ENCODE results near the gene CYP3A7.
A peak's percentile ranks its signal among the peaks of the same experiment; 100 is the strongest.

CYP3A7 gene

GRCh38 chr7:99672573-99672972 is 62.4 kb downstream of the CYP3A7 start:
- Histone ChIP-seq H3K9ac (ENCODE audit: low read length) (no peak overlapping the region), H3K4me2 (ENCODE audit: low read length) (no peak overlapping the region), H4K91ac (ENCODE audit: low read depth, low read length) (no peak overlapping the region), H4K12ac (ENCODE audit: low read depth, low read length) (no peak overlapping the region), H2BK120ac (ENCODE audit: insufficient read depth, low read length, poor library complexity) (no peak overlapping the region), H3K18ac (ENCODE audit: low read length) (no peak overlapping the region), H2AK5ac (ENCODE audit: low read length) (no peak overlapping the region), H3K4ac (ENCODE audit: low read depth, low read length) (no peak overlapping the region), H3K14ac (ENCODE audit: low read length) (no peak overlapping the region), H4K8ac (ENCODE audit: low read depth, low read length) (no peak overlapping the region), H3K27me3 (ENCODE audit: insufficient read depth, low read length) (no peaks in the 10 kb centered on the region), H3K4me3 (ENCODE audit: low read depth, low read length) (no peak overlapping the region), H3K79me2 (ENCODE audit: control insufficient read depth, insufficient read depth, low read length, poor library complexity) (no peaks in the 10 kb centered on the region), H3K9me3 (ENCODE audit: insufficient read depth, low read depth, low read length) (no peaks in the 10 kb centered on the region), H3K23ac (ENCODE audit: low read length) (no peak overlapping the region), H3K36me3 (ENCODE audit: control insufficient read depth in 1 of 2, insufficient read depth in 2 of 2, low read length in 2 of 2) (no peaks in the 10 kb centered on the region), H3K27ac (ENCODE audit: low read depth, low read length) (no peak overlapping the region), H2BK5ac (ENCODE audit: low read depth, low read length, poor library complexity) (no peak overlapping the region), H3K79me1 (ENCODE audit: low read length) (no peaks in the 10 kb centered on the region), H3K4me1 (ENCODE audit: control insufficient read depth in 1 of 2, insufficient read depth in 2 of 2, low read length in 2 of 2) (no peaks in the 10 kb centered on the region), H2AFZ (ENCODE audit: insufficient read depth, low read length, poor library complexity) (no peak overlapping the region), H2BK12ac (ENCODE audit: low read length) (no peak overlapping the region)
- no CpG with 5 or more reads among the region's 7 CpGs for WGBS (ENCODE audit: extremely low coverage, insufficient coverage, insufficient read length)
- DNase-seq: no peak

GRCh38 chr7:99669782-99670181 is 65.2 kb downstream of the CYP3A7 start:
- H3K79me1 ChIP-seq (ENCODE audit: low read length): no peaks in the 10 kb centered on the region
- no peaks in the 10 kb centered on the region for H3K4me1 ChIP-seq (ENCODE audit: control insufficient read depth in 1 of 2, insufficient read depth in 2 of 2, low read length in 2 of 2)
- H4K8ac ChIP-seq (ENCODE audit: low read depth, low read length): no peak overlapping the region
- H3K4me2 ChIP-seq (ENCODE audit: low read length): no peak overlapping the region
- no peak overlapping the region for H3K9ac ChIP-seq (ENCODE audit: low read length)
- H3K27me3 ChIP-seq (ENCODE audit: insufficient read depth, low read length): no peaks in the 10 kb centered on the region
- H2AFZ ChIP-seq (ENCODE audit: insufficient read depth, low read length, poor library complexity): no peak overlapping the region
- no peak overlapping the region for H3K14ac ChIP-seq (ENCODE audit: low read length)
- no peak overlapping the region for H3K4ac ChIP-seq (ENCODE audit: low read depth, low read length)
- H4K12ac ChIP-seq (ENCODE audit: low read depth, low read length): no peak overlapping the region
- H2BK120ac ChIP-seq (ENCODE audit: insufficient read depth, low read length, poor library complexity): no peak overlapping the region
- H3K9me3 ChIP-seq (ENCODE audit: insufficient read depth, low read depth, low read length): no peaks in the 10 kb centered on the region
- H2BK5ac ChIP-seq (ENCODE audit: low read depth, low read length, poor library complexity): no peak overlapping the region
- no peak overlapping the region for H2BK12ac ChIP-seq (ENCODE audit: low read length)
- H3K23ac ChIP-seq (ENCODE audit: low read length): no peak overlapping the region
- no peak overlapping the region for H3K18ac ChIP-seq (ENCODE audit: low read length)
- no peak overlapping the region for H3K4me3 ChIP-seq (ENCODE audit: low read depth, low read length)
- H4K91ac ChIP-seq (ENCODE audit: low read depth, low read length): no peak overlapping the region
- no peaks in the 10 kb centered on the region for H3K36me3 ChIP-seq (ENCODE audit: control insufficient read depth in 1 of 2, insufficient read depth in 2 of 2, low read length in 2 of 2)
- peak in 1 of 2 donors; percentile 31 for DNase-seq
- WGBS (ENCODE audit: extremely low coverage, insufficient coverage, insufficient read length): no CpG with 5 or more reads among the region's 3 CpGs
- no peak overlapping the region for H3K27ac ChIP-seq (ENCODE audit: low read depth, low read length)
- H2AK5ac ChIP-seq (ENCODE audit: low read length): no peak overlapping the region
- no peaks in the 10 kb centered on the region for H3K79me2 ChIP-seq (ENCODE audit: control insufficient read depth, insufficient read depth, low read length, poor library complexity)

- Histone ChIP-seq H3K18ac (ENCODE audit: low read length) (no peak overlapping the region), H3K4ac (ENCODE audit: low read depth, low read length) (no peak overlapping the region), H2BK12ac (ENCODE audit: low read length) (no peak overlapping the region), H2BK5ac (ENCODE audit: low read depth, low read length, poor library complexity) (no peak overlapping the region), H2AFZ (ENCODE audit: insufficient read depth, low read length, poor library complexity) (no peak overlapping the region), H3K79me2 (ENCODE audit: control insufficient read depth, insufficient read depth, low read length, poor library complexity) (no peaks in the 10 kb centered on the region), H3K9me3 (ENCODE audit: insufficient read depth, low read depth, low read length) (no peaks in the 10 kb centered on the region), H4K91ac (ENCODE audit: low read depth, low read length) (no peak overlapping the region), H3K27me3 (ENCODE audit: insufficient read depth, low read length) (no peaks in the 10 kb centered on the region), H3K14ac (ENCODE audit: low read length) (no peak overlapping the region), H3K27ac (ENCODE audit: low read depth, low read length) (no peak overlapping the region), H3K4me3 (ENCODE audit: low read depth, low read length) (no peak overlapping the region), H3K9ac (ENCODE audit: low read length) (no peak overlapping the region), H3K4me1 (ENCODE audit: control insufficient read depth in 1 of 2, insufficient read depth in 2 of 2, low read length in 2 of 2) (no peaks in the 10 kb centered on the region), H3K4me2 (ENCODE audit: low read length) (no peak overlapping the region), H4K8ac (ENCODE audit: low read depth, low read length) (no peak overlapping the region), H2BK120ac (ENCODE audit: insufficient read depth, low read length, poor library complexity) (no peak overlapping the region), H2AK5ac (ENCODE audit: low read length) (no peak overlapping the region), H3K36me3 (ENCODE audit: control insufficient read depth in 1 of 2, insufficient read depth in 2 of 2, low read length in 2 of 2) (no peaks in the 10 kb centered on the region), H3K79me1 (ENCODE audit: low read length) (no peaks in the 10 kb centered on the region), H4K12ac (ENCODE audit: low read depth, low read length) (no peak overlapping the region), H3K23ac (ENCODE audit: low read length) (no peak overlapping the region)
- no peak for DNase-seq
- no CpG with 5 or more reads among the region's 8 CpGs for WGBS (ENCODE audit: extremely low coverage, insufficient coverage, insufficient read length)
Measured at GRCh38 chr7:99668541-99668940, 66.5 kb downstream of the CYP3A7 start.

GRCh38 chr7:99667179-99667578 is 67.8 kb downstream of the CYP3A7 start:
- Histone ChIP-seq H4K8ac (ENCODE audit: low read depth, low read length) (no peak overlapping the region), H3K79me2 (ENCODE audit: control insufficient read depth, insufficient read depth, low read length, poor library complexity) (no peaks in the 10 kb centered on the region), H3K4me2 (ENCODE audit: low read length) (no peak overlapping the region), H2BK120ac (ENCODE audit: insufficient read depth, low read length, poor library complexity) (no peak overlapping the region), H3K27ac (ENCODE audit: low read depth, low read length) (no peak overlapping the region), H3K23ac (ENCODE audit: low read length) (no peak overlapping the region), H2BK12ac (ENCODE audit: low read length) (no peak overlapping the region), H3K27me3 (ENCODE audit: insufficient read depth, low read length) (no peaks in the 10 kb centered on the region), H3K18ac (ENCODE audit: low read length) (no peak overlapping the region), H3K14ac (ENCODE audit: low read length) (no peak overlapping the region), H4K12ac (ENCODE audit: low read depth, low read length) (no peak overlapping the region), H3K36me3 (ENCODE audit: control insufficient read depth in 1 of 2, insufficient read depth in 2 of 2, low read length in 2 of 2) (no peaks in the 10 kb centered on the region), H3K79me1 (ENCODE audit: low read length) (no peaks in the 10 kb centered on the region), H4K91ac (ENCODE audit: low read depth, low read length) (no peak overlapping the region), H3K4me1 (ENCODE audit: control insufficient read depth in 1 of 2, insufficient read depth in 2 of 2, low read length in 2 of 2) (no peaks in the 10 kb centered on the region), H3K4ac (ENCODE audit: low read depth, low read length) (no peak overlapping the region), H3K4me3 (ENCODE audit: low read depth, low read length) (no peak overlapping the region), H2AK5ac (ENCODE audit: low read length) (no peak overlapping the region), H3K9ac (ENCODE audit: low read length) (no peak overlapping the region), H2BK5ac (ENCODE audit: low read depth, low read length, poor library complexity) (no peak overlapping the region), H2AFZ (ENCODE audit: insufficient read depth, low read length, poor library complexity) (no peak overlapping the region), H3K9me3 (ENCODE audit: insufficient read depth, low read depth, low read length) (no peaks in the 10 kb centered on the region)
- WGBS (ENCODE audit: extremely low coverage, insufficient coverage, insufficient read length): no CpG with 5 or more reads among the region's 2 CpGs
- no peak for DNase-seq

Measured in trophoblast cell (in vitro differentiated cells and primary cell).